Measurements from ENCODE around the gene JPH2.

Gene JPH2

GRCh38 chr20:44075191-44075949, 111.6 kb downstream of the JPH2 start:
- Histone ChIP-seq H3K4me1 (ENCODE audit: low read depth, poor library complexity, severe bottlenecking) (peaks cover 59% of the 10 kb centered on the region), H3K27me3 (ENCODE audit: insufficient read depth, low read depth) (no peaks in the 10 kb centered on the region), H3K27ac (no peak overlapping the region), H4K20me1 (ENCODE audit: insufficient read depth) (no peaks in the 10 kb centered on the region), H3K9ac (no peak overlapping the region), H3K4me2 (no peak overlapping the region), H3K36me3 (ENCODE audit: insufficient read depth) (no peaks in the 10 kb centered on the region), H3K4me3 (IDR thresholded peaks at IDR 0.05; ENCODE audit: insufficient read depth, low read depth, low read length) (no peak overlapping the region), H3K79me2 (ENCODE audit: insufficient read depth, low read depth) (no peaks in the 10 kb centered on the region), H2AFZ (ENCODE audit: low read depth) (no peak overlapping the region)
- no peak for TF ChIP-seq CTCF (conservative IDR thresholded peaks at IDR 0.05; ENCODE audit: low read depth, low read length)

- no peak overlapping the region for H2AFZ ChIP-seq (ENCODE audit: low read depth)
- no peaks in the 10 kb centered on the region for H4K20me1 ChIP-seq (ENCODE audit: insufficient read depth)
- H3K4me3 ChIP-seq (IDR thresholded peaks at IDR 0.05; ENCODE audit: insufficient read depth, low read depth, low read length), result no peak overlapping the region
- no peaks in the 10 kb centered on the region for H3K79me2 ChIP-seq (ENCODE audit: insufficient read depth, low read depth)
- H3K4me2 ChIP-seq, result no peak overlapping the region
- no peak overlapping the region for H3K27ac ChIP-seq
- no peaks in the 10 kb centered on the region for H3K36me3 ChIP-seq (ENCODE audit: insufficient read depth)
- no peak overlapping the region for H3K9ac ChIP-seq
- no peak for TF ChIP-seq CTCF (conservative IDR thresholded peaks at IDR 0.05; ENCODE audit: low read depth, low read length)
- H3K4me1 ChIP-seq (ENCODE audit: low read depth, poor library complexity, severe bottlenecking), result peaks cover 59% of the 10 kb centered on the region
- H3K27me3 ChIP-seq (ENCODE audit: insufficient read depth, low read depth), result no peaks in the 10 kb centered on the region
Measured at GRCh38 chr20:44074252-44075151, 112.5 kb downstream of the JPH2 start.

DNA sequence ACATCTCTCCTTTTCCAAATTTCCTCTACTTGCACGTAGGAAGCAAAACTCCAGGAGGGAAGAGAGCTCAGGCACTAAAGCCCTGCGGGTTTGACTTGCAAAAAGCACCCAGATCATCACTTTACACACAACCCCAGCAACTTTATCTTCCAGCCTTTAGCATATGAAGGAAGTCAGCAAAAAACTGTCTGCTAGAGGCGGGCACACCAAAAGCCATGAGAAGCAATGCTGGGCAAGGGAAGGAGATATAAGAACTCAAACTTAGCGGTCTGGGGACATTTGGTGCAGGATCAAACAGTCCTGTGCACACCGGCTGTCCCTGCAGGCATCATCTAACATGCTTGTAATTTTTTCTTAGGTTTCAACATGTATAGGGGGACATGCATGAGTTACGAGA, 113.3 kb downstream of the JPH2 start:
- no peak overlapping the region for H3K4me3 ChIP-seq (IDR thresholded peaks at IDR 0.05; ENCODE audit: insufficient read depth, low read depth, low read length)
- H3K9ac ChIP-seq, result no peak overlapping the region
- H3K36me3 ChIP-seq (ENCODE audit: insufficient read depth), result no peaks in the 10 kb centered on the region
- H3K4me1 ChIP-seq (ENCODE audit: low read depth, poor library complexity, severe bottlenecking), result peaks cover 56% of the 10 kb centered on the region
- H4K20me1 ChIP-seq (ENCODE audit: insufficient read depth), result no peaks in the 10 kb centered on the region
- H3K27ac ChIP-seq, result no peak overlapping the region
- H3K27me3 ChIP-seq (ENCODE audit: insufficient read depth, low read depth), result no peaks in the 10 kb centered on the region
- H3K4me2 ChIP-seq, result no peak overlapping the region
- H3K79me2 ChIP-seq (ENCODE audit: insufficient read depth, low read depth), result no peaks in the 10 kb centered on the region
- H2AFZ ChIP-seq (ENCODE audit: low read depth), result no peak overlapping the region
- no peak for TF ChIP-seq CTCF (conservative IDR thresholded peaks at IDR 0.05; ENCODE audit: low read depth, low read length)

GRCh38 chr20:44073011-44073674, 113.8 kb downstream of the JPH2 start:
- Histone ChIP-seq H4K20me1 (ENCODE audit: insufficient read depth) (no peaks in the 10 kb centered on the region), H2AFZ (ENCODE audit: low read depth) (no peak overlapping the region), H3K36me3 (ENCODE audit: insufficient read depth) (no peaks in the 10 kb centered on the region), H3K4me2 (no peak overlapping the region), H3K4me3 (IDR thresholded peaks at IDR 0.05; ENCODE audit: insufficient read depth, low read depth, low read length) (no peak overlapping the region), H3K79me2 (ENCODE audit: insufficient read depth, low read depth) (no peaks in the 10 kb centered on the region), H3K27ac (no peak overlapping the region), H3K9ac (no peak overlapping the region), H3K27me3 (ENCODE audit: insufficient read depth, low read depth) (no peaks in the 10 kb centered on the region), H3K4me1 (ENCODE audit: low read depth, poor library complexity, severe bottlenecking) (peaks cover 54% of the 10 kb centered on the region)
- no peak for TF ChIP-seq CTCF (conservative IDR thresholded peaks at IDR 0.05; ENCODE audit: low read depth, low read length)
